H9 (cell line): ENCODE measurements around the gene SFXN5. TPM values are rescaled to one million over a fixed set of nuclear protein-coding genes. Genes with fewer than 3 reads are reported as not detected.

Experiments
- DNase-seq: peaks from one replicate; pipeline ENCODE4 v3.0.0-alpha.2; 2017
- H2AFZ ChIP-seq: one replicate; pipeline ENCODE4 v1.6.1; 2013; ENCODE audit warnings: mild to moderate bottlenecking, low read length, control low read depth, moderate library complexity
- H2AK5ac ChIP-seq: 2 replicates; pipeline ENCODE4 v1.6.1; 2013; ENCODE audit warnings: low read length, control low read depth, mixed read lengths; ENCODE audit not compliant: insufficient read length
- H2BK120ac ChIP-seq: one replicate; pipeline ENCODE4 v1.6.1; 2013; ENCODE audit warnings: low read depth, mild to moderate bottlenecking, low read length, control low read depth, inconsistent platforms; ENCODE audit not compliant: poor library complexity, severe bottlenecking
- H2BK12ac ChIP-seq: 2 replicates; pipeline ENCODE4 v1.6.1; 2013; ENCODE audit warnings: low read length, control low read depth, mixed read lengths, low read depth; ENCODE audit not compliant: insufficient read length
- H2BK15ac ChIP-seq: 2 replicates; pipeline ENCODE4 v1.6.1; 2013; ENCODE audit warnings: low read depth, low read length, control low read depth
- H2BK20ac ChIP-seq: one replicate; pipeline ENCODE4 v1.6.1; 2013; ENCODE audit warnings: low read depth, mild to moderate bottlenecking, low read length, control low read depth, inconsistent platforms; ENCODE audit not compliant: poor library complexity, severe bottlenecking
- H2BK5ac ChIP-seq: 2 replicates; pipeline ENCODE4 v1.6.1; 2013; ENCODE audit warnings: low read length, control low read depth, mixed read lengths; ENCODE audit not compliant: insufficient read length
- H3K14ac ChIP-seq: 2 replicates; pipeline ENCODE4 v1.6.1; 2013; ENCODE audit warnings: low read length, control low read depth; ENCODE audit not compliant: insufficient read depth
- H3K18ac ChIP-seq: 2 replicates; pipeline ENCODE4 v1.6.1; 2013; ENCODE audit warnings: low read depth, mild to moderate bottlenecking, mixed read lengths, low read length, control low read depth; ENCODE audit not compliant: insufficient read length
- H3K23ac ChIP-seq: 2 replicates; pipeline ENCODE4 v1.6.1; 2013; ENCODE audit warnings: low read length, control low read depth, mixed read lengths, low read depth; ENCODE audit not compliant: insufficient read length
- H3K23me2 ChIP-seq: 2 replicates; pipeline ENCODE4 v1.6.1; 2013; ENCODE audit warnings: low read depth, mild to moderate bottlenecking, mixed read lengths, low read length, control low read depth; ENCODE audit not compliant: insufficient read length, poor library complexity, severe bottlenecking
- H3K27ac ChIP-seq: 2 replicates; pipeline ENCODE4 v1.5.1; 2013; ENCODE audit warnings: low read length, control low read depth, mixed read lengths, low read depth; ENCODE audit not compliant: insufficient read length
- H3K27me3 ChIP-seq: 2 replicates; pipeline ENCODE4 v1.6.1; 2013; ENCODE audit warnings: low read length, control low read depth, inconsistent platforms; ENCODE audit not compliant: insufficient read depth
- H3K4ac ChIP-seq: 2 replicates; pipeline ENCODE4 v1.6.1; 2013; ENCODE audit warnings: low read depth, mild to moderate bottlenecking, control low read depth, inconsistent platforms, low read length, moderate library complexity
- H3K4me1 ChIP-seq: 2 replicates; pipeline ENCODE4 v1.6.1; 2013; ENCODE audit warnings: low read length, control low read depth, inconsistent platforms; ENCODE audit not compliant: insufficient read depth
- H3K4me2 ChIP-seq: 2 replicates; pipeline ENCODE4 v1.6.1; 2013; ENCODE audit warnings: low read length, control low read depth, mixed read lengths; ENCODE audit not compliant: insufficient read length, insufficient read depth
- H3K56ac ChIP-seq: 2 replicates; pipeline ENCODE4 v1.6.1; 2013; ENCODE audit warnings: low read depth, mild to moderate bottlenecking, mixed read lengths, low read length, control low read depth; ENCODE audit not compliant: insufficient read length
- H3K79me1 ChIP-seq: 2 replicates; pipeline ENCODE4 v1.6.1; 2013; ENCODE audit warnings: low read depth, mild to moderate bottlenecking, moderate library complexity, low read length, control low read depth, inconsistent platforms; ENCODE audit not compliant: insufficient read depth, poor library complexity, severe bottlenecking
- H3K79me2 ChIP-seq: 2 replicates; pipeline ENCODE4 v1.6.1; 2013; ENCODE audit warnings: low read length, control low read depth, inconsistent platforms; ENCODE audit not compliant: insufficient read depth
- H3K9ac ChIP-seq: 2 replicates; pipeline ENCODE4 v1.6.1; 2013; ENCODE audit warnings: low read length, control low read depth, mixed read lengths; ENCODE audit not compliant: insufficient read length; ENCODE audit errors: extremely low read depth
- H3K9me3 ChIP-seq: one replicate; pipeline ENCODE4 v1.6.1; 2013; ENCODE audit warnings: low read depth, low read length, inconsistent platforms; ENCODE audit not compliant: control insufficient read depth
- H3T11ph ChIP-seq: one replicate; pipeline ENCODE4 v1.6.1; 2013; ENCODE audit warnings: mild to moderate bottlenecking, low read length, control low read depth, inconsistent platforms
- H4K20me1 ChIP-seq: one replicate; pipeline ENCODE4 v1.6.1; 2013; ENCODE audit not compliant: control insufficient read depth, insufficient read length, insufficient read depth
- H4K5ac ChIP-seq: 2 replicates; pipeline ENCODE4 v1.6.1; 2013; ENCODE audit warnings: low read depth, mild to moderate bottlenecking, mixed read lengths, low read length, control low read depth; ENCODE audit not compliant: insufficient read length
- H4K8ac ChIP-seq: replicated peaks from 2 replicates; pipeline ENCODE4 v1.6.1; 2013; ENCODE audit warnings: low read length, control low read depth, mixed read lengths, low read depth; ENCODE audit not compliant: insufficient read length
- H4K91ac ChIP-seq: 2 replicates; pipeline ENCODE4 v1.6.1; 2013; ENCODE audit warnings: low read depth, mild to moderate bottlenecking, moderate library complexity, mixed read lengths, low read length, control low read depth; ENCODE audit not compliant: insufficient read length
- H3K27ac Mint-ChIP-seq, 3 experiments: 2 replicates in 2 of 3; 3 replicates in 1 of 3; pipeline ENCODE4 v1.8.0; 2020 to 2021; ENCODE audit warnings: mixed read lengths in 3 of 3, mild to moderate bottlenecking in 1 of 3, moderate library complexity in 1 of 3
- H3K27me3 Mint-ChIP-seq: 2 replicates; pipeline ENCODE4 v1.8.0; 2021; ENCODE audit warnings: low read depth, mild to moderate bottlenecking, moderate library complexity, mixed read lengths
- H3K36me3 Mint-ChIP-seq, 3 experiments: 2 replicates in 2 of 3; 3 replicates in 1 of 3; pipeline ENCODE4 v1.8.0; 2020 to 2021; ENCODE audit warnings: low read depth in 3 of 3, mixed read lengths in 3 of 3; ENCODE audit not compliant: insufficient read depth in 1 of 3
- H3K4me1 Mint-ChIP-seq, 2 experiments: 2 replicates each; pipeline ENCODE4 v1.8.0; 2020; ENCODE audit warnings: mixed read lengths in 2 of 2
- H3K4me3 Mint-ChIP-seq, 2 experiments: 2 replicates in 1 of 2; 3 replicates in 1 of 2; pipeline ENCODE4 v1.8.0; 2020 to 2021; ENCODE audit warnings: mild to moderate bottlenecking in 2 of 2, mixed read lengths in 2 of 2, moderate library complexity in 1 of 2
- H3K9me3 Mint-ChIP-seq, 2 experiments: 2 replicates in 1 of 2; 3 replicates in 1 of 2; pipeline ENCODE4 v1.8.0; 2020; ENCODE audit warnings: mild to moderate bottlenecking in 2 of 2, mixed read lengths in 2 of 2, moderate library complexity in 1 of 2
- CTCF ChIP-seq: fragments of 200-600 bp; sonication (generic); conservative IDR thresholded peaks from 3 replicates; pipeline ENCODE4 v1.8.0; 2021; ENCODE audit warnings: antibody characterized with exemption, mild to moderate bottlenecking
- WGBS: extraction: QIAGEN DNeasy Blood & Tissue Kit; methylation state at CpG from one replicate; pipeline ENCODE4 v1.1.7; 2013; ENCODE audit warnings: missing lambda C conversion rate, low lambda C conversion rate, mixed read lengths; ENCODE audit not compliant: insufficient read length; ENCODE audit errors: extremely low coverage; 5-methylcytosine and 5-hydroxymethylcytosine counted together
- total RNA-seq: library from RNA; stranded (reverse); gene quantifications from 2 replicates; pipeline ENCODE4 v1.2.1, GENCODE V29; 2021

Gene SFXN5
- total RNA-seq, 1 experiment from 2014 or later = 30.9 TPM

- Histone ChIP-seq H2AK5ac (no peak overlapping the region), H2BK12ac (no peak overlapping the region), H3K9ac (no peak overlapping the region), H2BK20ac (no peak overlapping the region), H2AFZ (no peak overlapping the region), H4K20me1 (no peaks in the 10 kb centered on the region), H2BK120ac (no peak overlapping the region), H4K8ac (no peak overlapping the region), H3K4me1 (no peaks in the 10 kb centered on the region), H3K79me2 (no peaks in the 10 kb centered on the region), H3K18ac (no peak overlapping the region), H2BK15ac (no peak overlapping the region), H3K14ac (no peak overlapping the region), H3K23me2 (no peaks in the 10 kb centered on the region), H4K5ac (no peak overlapping the region), H3K23ac (no peak overlapping the region), H3K4ac (no peak overlapping the region), H4K91ac (no peak overlapping the region), H3T11ph (no peak overlapping the region), H2BK5ac (no peak overlapping the region), H3K79me1 (no peaks in the 10 kb centered on the region), H3K9me3 (no peaks in the 10 kb centered on the region), H3K56ac (no peak overlapping the region), H3K27me3 (no peaks in the 10 kb centered on the region), H3K4me2 (no peak overlapping the region), H3K27ac (no peak overlapping the region)
- no peaks in the 10 kb centered on the region; a peak in 2 of 7 replicates for H3K36me3 Mint-ChIP-seq
- TF ChIP-seq CTCF = no peak
- H3K4me3 Mint-ChIP-seq = no peak overlapping the region
- H3K9me3 Mint-ChIP-seq = no peaks in the 10 kb centered on the region
- no peak for DNase-seq
- H3K27ac Mint-ChIP-seq = peak overlapping the region in 1 of 3 experiments; percentile 29; a peak in 1 of 7 replicates
- WGBS = no CpG with 5 or more reads among the region's 7 CpGs
- H3K27me3 Mint-ChIP-seq = no peaks in the 10 kb centered on the region
- H3K4me1 Mint-ChIP-seq = peaks cover 8% of the 10 kb centered on the region in 2 experiments
Measured at GRCh38 chr2:73092146-73092783, 20.8 kb upstream of the SFXN5 start.
